T-helper 17 cell (primary cell): Measurements from ENCODE around the gene KIZ. TPM values are rescaled to one million over a fixed set of nuclear protein-coding genes. Genes with fewer than 3 reads are reported as not detected.

Experiments
- ATAC-seq: fragments of 150-1000 bp; cut with Tn5 transposase; 2 replicates; pipeline ENCODE4 v1.10.0; 2021; ENCODE audit warnings: mild to moderate bottlenecking, moderate library complexity
- DNase-seq, 3 donors: peaks; one replicate each; pipeline versions ENCODE4 v3.0.0 to v3.0.0-alpha.2; 2020 to 2021
- H3K9me3 ChIP-seq: one replicate; pipeline ENCODE4 v1.7.0; 2013; ENCODE audit warnings: low read length, mild to moderate bottlenecking; ENCODE audit not compliant: control insufficient read depth, poor library complexity, severe bottlenecking
- H3K27ac Mint-ChIP-seq: one replicate; pipeline ENCODE4 v1.8.0; 2022; ENCODE audit warnings: mild to moderate bottlenecking, moderate library complexity, mixed read lengths
- H3K27me3 Mint-ChIP-seq: one replicate; pipeline ENCODE4 v1.8.0; 2022; ENCODE audit warnings: mixed read lengths
- H3K36me3 Mint-ChIP-seq: one replicate; pipeline ENCODE4 v1.8.0; 2022; ENCODE audit warnings: low read depth, mixed read lengths
- H3K4me1 Mint-ChIP-seq: one replicate; pipeline ENCODE4 v1.8.0; 2022; ENCODE audit warnings: mild to moderate bottlenecking, mixed read lengths
- H3K4me3 Mint-ChIP-seq: one replicate; pipeline ENCODE4 v1.8.0; 2022; ENCODE audit warnings: mild to moderate bottlenecking, moderate library complexity, mixed read lengths
- total RNA-seq, 4 donors: library from RNA in 2 of 4; stranded (reverse) in 2 of 4; gene quantifications; one replicate each; pipeline ENCODE4 v1.2.3 and lab custom pipeline; 2022 to 2026

The KIZ gene
- total RNA-seq, 2 donors from 2014 or later, result 23.0 to 26.9 TPM

- Mint-ChIP-seq H3K4me3 (no peak overlapping the region), H3K27me3 (peaks cover 78% of the 10 kb centered on the region), H3K4me1 (no peaks in the 10 kb centered on the region), H3K27ac (no peak overlapping the region), H3K36me3 (no peaks in the 10 kb centered on the region)
- ATAC-seq, result no peak
- no peaks in the 10 kb centered on the region for H3K9me3 ChIP-seq
- DNase-seq, result no peak
Observed at GRCh38 chr20:21111416-21111815, 14.5 kb upstream of the KIZ start.

- H3K9me3 ChIP-seq, result no peaks in the 10 kb centered on the region
- Mint-ChIP-seq H3K36me3 (no peaks in the 10 kb centered on the region), H3K4me3 (no peak overlapping the region), H3K4me1 (no peaks in the 10 kb centered on the region), H3K27me3 (peaks cover 76% of the 10 kb centered on the region), H3K27ac (no peak overlapping the region)
- no peak for ATAC-seq
- DNase-seq, result no peak
Observed at GRCh38 chr20:21113697-21114096, 12.2 kb upstream of the KIZ start.

- peaks cover 76% of the 10 kb centered on the region for H3K27me3 Mint-ChIP-seq
- H3K36me3 Mint-ChIP-seq, result no peaks in the 10 kb centered on the region
- H3K9me3 ChIP-seq, result no peaks in the 10 kb centered on the region
- no peak overlapping the region for H3K4me3 Mint-ChIP-seq
- DNase-seq, result no peak
- no peaks in the 10 kb centered on the region for H3K4me1 Mint-ChIP-seq
- H3K27ac Mint-ChIP-seq, result no peak overlapping the region
- no peak for ATAC-seq
Observed at GRCh38 chr20:21114584-21114983, 11.3 kb upstream of the KIZ start.

DNA sequence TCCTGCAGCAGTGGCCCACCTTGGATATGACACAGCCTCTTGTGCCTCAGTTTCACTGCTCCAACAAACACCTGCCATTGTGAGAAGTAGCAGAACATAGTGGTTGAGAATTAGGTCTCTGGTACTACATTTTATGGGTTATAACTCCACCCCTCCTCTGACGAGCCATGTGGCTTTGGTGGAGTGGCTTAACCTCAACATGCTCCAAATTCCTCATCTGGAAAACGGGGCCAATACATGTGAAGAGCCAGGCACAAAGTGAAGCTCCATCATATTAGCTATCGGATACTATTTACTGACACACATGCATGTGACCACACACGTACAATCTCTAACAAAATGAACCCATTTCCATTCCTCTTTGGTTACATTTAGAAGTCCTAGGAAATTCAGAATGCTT, 8.4 kb upstream of the KIZ start:
- Mint-ChIP-seq H3K4me3 (no peak overlapping the region), H3K27me3 (peaks cover 60% of the 10 kb centered on the region), H3K4me1 (no peaks in the 10 kb centered on the region), H3K36me3 (no peaks in the 10 kb centered on the region), H3K27ac (no peak overlapping the region)
- H3K9me3 ChIP-seq, result no peaks in the 10 kb centered on the region
- ATAC-seq (no peak), DNase-seq (no peak)

- Mint-ChIP-seq H3K4me3 (no peak overlapping the region), H3K27me3 (peaks cover 59% of the 10 kb centered on the region), H3K27ac (no peak overlapping the region), H3K36me3 (no peaks in the 10 kb centered on the region), H3K4me1 (no peaks in the 10 kb centered on the region)
- no peaks in the 10 kb centered on the region for H3K9me3 ChIP-seq
- no peak for ATAC-seq
- DNase-seq, result no peak
Observed at GRCh38 chr20:21118138-21118537, 7.7 kb upstream of the KIZ start.

- Mint-ChIP-seq H3K4me1 (no peaks in the 10 kb centered on the region), H3K27me3 (peaks cover 53% of the 10 kb centered on the region), H3K4me3 (no peak overlapping the region), H3K36me3 (no peaks in the 10 kb centered on the region), H3K27ac (no peak overlapping the region)
- DNase-seq (no peak), ATAC-seq (no peak)
- H3K9me3 ChIP-seq, result no peaks in the 10 kb centered on the region
Observed at GRCh38 chr20:21118782-21119181, 7.1 kb upstream of the KIZ start.

DNA sequence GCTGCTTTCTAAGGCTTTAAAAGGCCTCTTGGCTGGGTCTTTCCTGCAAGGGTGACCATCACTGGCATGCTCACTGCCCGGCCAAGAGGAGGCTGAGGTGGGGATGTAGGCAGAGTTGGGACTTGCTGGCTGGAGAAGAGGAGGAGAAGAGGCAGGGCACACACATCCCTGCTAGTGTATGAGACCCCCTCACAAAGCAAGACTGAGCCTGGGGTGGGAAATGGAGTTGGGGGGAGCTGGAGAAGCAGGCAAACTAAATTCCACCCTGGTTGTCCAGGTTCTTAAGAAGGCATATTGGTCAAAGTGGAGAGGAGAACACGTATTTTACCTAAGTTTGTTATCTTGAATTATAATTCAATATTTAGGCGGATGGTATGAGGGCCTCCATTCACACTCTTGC, 1.7 kb upstream of the KIZ start:
- H3K27ac Mint-ChIP-seq, result no peak overlapping the region
- H3K36me3 Mint-ChIP-seq, result no peaks in the 10 kb centered on the region
- ATAC-seq (no peak), DNase-seq (no peak)
- H3K27me3 Mint-ChIP-seq, result peaks cover 6% of the 10 kb centered on the region
- H3K9me3 ChIP-seq, result no peaks in the 10 kb centered on the region
- no peak overlapping the region for H3K4me3 Mint-ChIP-seq
- peaks cover 24% of the 10 kb centered on the region for H3K4me1 Mint-ChIP-seq

GRCh38 chr20:21125072-21125848, 622 bp upstream of the KIZ start:
- peak overlapping the region; percentile 97 for H3K4me3 Mint-ChIP-seq
- no peaks in the 10 kb centered on the region for H3K9me3 ChIP-seq
- ATAC-seq (peak; percentile 10), DNase-seq (no peak)
- H3K27ac Mint-ChIP-seq, result peak overlapping the region; percentile 92
- H3K4me1 Mint-ChIP-seq, result peaks cover 28% of the 10 kb centered on the region
- H3K36me3 Mint-ChIP-seq, result no peaks in the 10 kb centered on the region
- H3K27me3 Mint-ChIP-seq, result peaks cover 6% of the 10 kb centered on the region

DNA sequence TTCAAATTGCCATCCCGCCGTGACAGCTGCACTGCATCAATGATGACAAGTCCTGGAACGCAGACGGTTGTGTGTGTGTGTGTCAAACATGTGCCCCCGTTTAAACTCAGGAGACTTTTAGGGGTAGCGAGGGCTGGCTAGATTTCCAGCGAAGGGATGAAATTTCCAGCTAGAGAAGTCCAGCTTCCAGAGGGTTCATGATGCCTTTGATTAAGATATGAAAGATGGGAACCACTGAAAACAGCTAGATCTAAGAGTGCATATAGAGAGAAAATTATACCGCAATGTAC, 644 bp downstream of the KIZ start:
- Mint-ChIP-seq H3K4me3 (peak overlapping the region; percentile 97), H3K4me1 (peaks cover 28% of the 10 kb centered on the region), H3K27ac (peak overlapping the region; percentile 92), H3K27me3 (no peaks in the 10 kb centered on the region), H3K36me3 (no peaks in the 10 kb centered on the region)
- H3K9me3 ChIP-seq, result no peaks in the 10 kb centered on the region
- no peak for DNase-seq
- no peak for ATAC-seq

DNA sequence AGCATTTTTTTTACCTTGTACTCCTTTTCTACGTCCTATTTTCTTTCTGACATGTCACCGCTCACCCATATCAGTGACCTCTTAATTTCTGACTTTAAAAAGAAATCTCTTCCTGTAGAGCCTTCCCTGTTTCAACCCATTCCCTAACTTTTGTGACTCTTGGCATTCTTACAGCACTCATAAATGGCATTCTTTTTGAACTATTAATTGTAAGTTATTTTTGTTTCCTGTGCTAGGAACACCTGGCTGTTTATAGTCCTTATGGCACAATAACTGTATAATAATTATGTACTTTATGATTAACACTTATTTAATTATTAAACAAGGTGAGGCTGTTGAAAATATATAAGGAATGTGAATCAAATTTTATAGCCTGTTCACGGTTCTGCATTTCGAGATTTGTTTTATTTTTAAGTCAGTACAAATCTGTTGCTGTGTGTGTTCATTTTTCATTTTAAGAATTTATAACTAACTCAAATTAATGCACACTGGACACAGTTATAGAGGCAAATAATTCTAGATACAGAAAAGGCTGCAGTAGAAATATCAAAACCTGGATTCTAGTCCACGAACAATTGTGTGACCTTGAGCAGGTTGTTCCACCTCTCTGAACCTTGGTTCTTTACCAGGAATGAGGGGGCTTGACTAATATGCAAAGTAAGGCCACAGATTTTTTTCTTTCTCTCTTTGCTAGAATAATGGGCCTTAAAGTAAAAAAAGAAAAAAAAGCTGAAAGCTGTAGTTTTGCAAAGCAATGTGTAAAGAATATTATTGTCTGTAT, 1.5 kb downstream of the KIZ start:
- Mint-ChIP-seq H3K36me3 (no peaks in the 10 kb centered on the region), H3K27ac (peak overlapping the region; percentile 92), H3K4me3 (peak overlapping the region; percentile 97), H3K4me1 (peaks cover 28% of the 10 kb centered on the region), H3K27me3 (no peaks in the 10 kb centered on the region)
- ATAC-seq, result no peak
- DNase-seq, result no peak
- H3K9me3 ChIP-seq, result no peaks in the 10 kb centered on the region

GRCh38 chr20:21129861-21130260, 4.0 kb downstream of the KIZ start:
- Mint-ChIP-seq H3K4me1 (peaks cover 31% of the 10 kb centered on the region), H3K4me3 (no peak overlapping the region), H3K36me3 (peaks cover 2% of the 10 kb centered on the region), H3K27ac (no peak overlapping the region), H3K27me3 (no peaks in the 10 kb centered on the region)
- no peak for DNase-seq
- no peaks in the 10 kb centered on the region for H3K9me3 ChIP-seq
- ATAC-seq, result no peak

GRCh38 chr20:21133404-21133803, 7.5 kb downstream of the KIZ start:
- Mint-ChIP-seq H3K4me1 (peaks cover 11% of the 10 kb centered on the region), H3K36me3 (peaks cover 5% of the 10 kb centered on the region), H3K4me3 (no peak overlapping the region), H3K27ac (no peak overlapping the region), H3K27me3 (no peaks in the 10 kb centered on the region)
- DNase-seq, result no peak
- ATAC-seq, result no peak
- no peaks in the 10 kb centered on the region for H3K9me3 ChIP-seq

GRCh38 chr20:21133917-21134622, 8.2 kb downstream of the KIZ start:
- Mint-ChIP-seq H3K36me3 (peaks cover 5% of the 10 kb centered on the region), H3K27me3 (no peaks in the 10 kb centered on the region), H3K4me1 (peaks cover 9% of the 10 kb centered on the region), H3K4me3 (no peak overlapping the region), H3K27ac (no peak overlapping the region)
- ATAC-seq (no peak), DNase-seq (no peak)
- no peaks in the 10 kb centered on the region for H3K9me3 ChIP-seq
